ENCODE measurements around the gene ENO1. TPM values are rescaled to one million over a fixed set of nuclear protein-coding genes. Genes with fewer than 3 reads are reported as not detected.

Gene ENO1
- total and polyA plus RNA-seq, 10 of the 15 experiments (the other 5 are each of a cell fraction or from before 2014, with no cell fraction given) = 1,850 to 4,219 (median 2,331) TPM

DNA sequence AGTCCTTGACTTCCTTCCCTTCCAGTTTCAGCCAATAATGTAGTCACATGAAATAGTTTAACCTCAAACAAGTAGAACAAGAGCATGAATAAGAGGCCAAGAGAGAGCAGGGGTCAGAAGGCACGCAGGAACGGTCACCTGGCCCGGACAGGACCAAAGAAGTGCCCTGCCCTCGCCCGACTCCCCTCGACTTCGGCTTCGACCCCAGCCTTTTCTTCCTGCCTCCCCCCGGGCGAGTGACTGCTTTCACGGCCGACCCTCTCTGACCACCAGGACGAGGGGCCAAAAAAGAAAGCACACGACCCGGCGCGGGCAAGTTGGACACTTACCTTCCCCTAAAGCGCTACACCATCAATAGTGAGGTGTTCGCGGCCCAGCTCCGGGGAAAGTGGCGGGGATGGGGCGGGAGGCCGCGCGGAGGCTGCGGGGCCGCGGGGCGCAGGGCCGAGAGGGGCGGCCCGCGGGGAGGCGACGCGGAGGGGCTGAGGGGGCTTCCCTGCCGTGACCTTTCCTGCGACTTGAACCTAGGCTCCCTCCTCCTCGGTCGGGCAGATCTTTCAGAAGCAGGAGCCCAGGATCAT, 61.6 kb downstream of the ENO1 start:
- Histone ChIP-seq H3K4me1 (ENCODE audit: control insufficient read depth, insufficient read depth, low read length) (no peaks in the 10 kb centered on the region), H3K79me2 (ENCODE audit: control insufficient read depth, insufficient read depth, low read length) (peaks cover 54% of the 10 kb centered on the region), H3K9me3 (replicated peaks; ENCODE audit: control insufficient read depth, insufficient read depth, low read length) (no peaks in the 10 kb centered on the region), H3K27ac (ENCODE audit: control insufficient read depth, insufficient read depth) (peak overlapping the region; percentile 95), H4K20me1 (ENCODE audit: control insufficient read depth, insufficient read depth) (no peaks in the 10 kb centered on the region), H3K4me2 (ENCODE audit: control insufficient read depth, insufficient read depth) (peak overlapping the region; percentile 36), H2AFZ (ENCODE audit: control insufficient read depth, low read depth, low read length) (peak overlapping the region; percentile 78), H3K36me3 (ENCODE audit: control insufficient read depth in 2 of 2, insufficient read depth in 2 of 2, low read length in 1 of 2) (no peaks in the 10 kb centered on the region), H3K27me3 (replicated peaks in 1 of 2; ENCODE audit: control insufficient read depth in 2 of 2, insufficient read depth in 2 of 2, low read length in 1 of 2) (no peaks in the 10 kb centered on the region), H3K9ac (ENCODE audit: control insufficient read depth, insufficient read depth, low read length) (peak overlapping the region; percentile 95), H3K4me3 (peak overlapping the region; percentile 91)
- ATAC-seq = peak; percentile 52
- ChIA-PET SMC1A (ENCODE audit: uncharacterized antibody, unreplicated experiment) (interaction anchor here (0.9 to 3.5 kb wide), 6 partner anchors 13 to 90 kb away, joined by 3 to 22 read pairs (median 4); no protein-coding TSS in a partner anchor), RAD21 (ENCODE audit: unreplicated experiment) (interaction anchor here (0.6 to 1.9 kb wide), 3 partner anchors 17 to 56 kb away, joined by 3 to 5 read pairs (median 5); no protein-coding TSS in a partner anchor), CTCF (interaction anchor here (1.0 to 2.3 kb wide), 4 partner anchors 54 to 110 kb away, joined by 3 to 15 read pairs (median 7); no protein-coding TSS in a partner anchor), POLR2A (interaction anchor here (0.6 to 3.4 kb wide), 8 partner anchors 9 to 826 kb away, joined by 3 to 27 read pairs (median 5); no protein-coding TSS in a partner anchor)
- peak; percentile 14; the same call in 1 of the 2 replicates for TF ChIP-seq IKZF1 (conservative IDR thresholded peaks at IDR 0.05)
- peak in 1 of 2 experiments; percentile 16; a peak in 1 of 4 replicates for TF ChIP-seq IKZF2 (IDR thresholded peaks at IDR 0.05)
- TF ChIP-seq POLR2A (IDR thresholded peaks at IDR 0.05; ENCODE audit: low read depth, low read length) = peak; percentile 71
- peak; percentile 83 for TF ChIP-seq NR2F1 (conservative IDR thresholded peaks at IDR 0.05)
- TF ChIP-seq RUNX3 (IDR thresholded peaks at IDR 0.05; ENCODE audit: low read length) = peak; percentile 77
- peak; percentile 47; the same call in 1 of the 2 replicates for TF ChIP-seq LARP7 (IDR thresholded peaks at IDR 0.05)
- TF ChIP-seq SUZ12 (IDR thresholded peaks at IDR 0.05; ENCODE audit: unreplicated experiment) = no peak
- TF ChIP-seq GABPA (IDR thresholded peaks at IDR 0.05; ENCODE audit: low read depth) = no peak
- TF ChIP-seq ZNF687 (IDR thresholded peaks at IDR 0.05) = peak; percentile 41; the same call in 1 of the 2 replicates
- TF ChIP-seq BHLHE40 (IDR thresholded peaks at IDR 0.05; ENCODE audit: borderline replicate concordance in 1 of 2, low read depth in 2 of 2, low read length in 1 of 2) = peak in 1 of 2 experiments; percentile 7; a peak in 1 of 4 replicates
- TF ChIP-seq RAD21 (IDR thresholded peaks at IDR 0.05; ENCODE audit: insufficient read depth, low read depth, low read length) = no peak
- intact Hi-C loops (cut with micrococcal nuclease; ENCODE audit: unreplicated experiment) (loop anchor here (5.0 kb wide), 1 partner anchor 55 kb away; no protein-coding TSS in a partner anchor), in situ Hi-C loops (cut with MboI) (no loop called here)
- peak; percentile 54 for FAIRE-seq
- peak; percentile 34 for DNase-seq (ENCODE audit: low read depth, low spot score)
- no TSS peak for BruUV-seq (replicated peaks)
- WGBS (ENCODE audit: insufficient coverage, insufficient replicate concordance, low lambda C conversion rate, missing lambda C conversion rate) = under 1% methylated on average over 27 of the region's 41 CpGs

All from GM12878 (cell line).